Psoas muscle (tissue), 8 donors: ENCODE data around the gene PIGB. TPM values are rescaled to one million over a fixed set of nuclear protein-coding genes. Genes with fewer than 3 reads are reported as not detected.
"Not testable (repeated sequence)": the region's sequence is repeated elsewhere in the genome, so short reads cannot be mapped to it uniquely, and the experiment has no call there.

Experiments
- ATAC-seq, 4 donors: fragments of 200-7000 bp; cut with Tn5 transposase; one replicate each; pipeline ENCODE4 v1.9.1; 2020; ENCODE audit warnings: moderate library complexity in 3 of 4, mild to moderate bottlenecking in 2 of 4
- DNase-seq, 2 donors: peaks; one replicate each; pipeline ENCODE4 v3.0.0-alpha.2; 2020
- H3K27ac ChIP-seq: fragments of 200-600 bp; one replicate; pipeline ENCODE4 v1.8.0; 2022
- H3K27me3 ChIP-seq, 3 donors: fragments of 200-600 bp in 1 of 3; one replicate each; pipeline versions ENCODE4 v1.6.1 to v1.8.0; 2013 to 2022; ENCODE audit warnings: low read length in 2 of 3, mild to moderate bottlenecking in 2 of 3, moderate library complexity in 1 of 3; ENCODE audit not compliant: insufficient read depth in 3 of 3
- H3K36me3 ChIP-seq, 2 donors: fragments of 200-600 bp in 1 of 2; one replicate each; pipeline versions ENCODE4 v1.6.1 to v1.8.0; 2013 to 2022; ENCODE audit warnings: low read depth in 1 of 2, mild to moderate bottlenecking in 1 of 2, moderate library complexity in 1 of 2; ENCODE audit not compliant: insufficient read depth in 1 of 2
- H3K4me1 ChIP-seq: fragments of 200-600 bp; one replicate; pipeline ENCODE4 v1.8.0; 2022
- H3K4me3 ChIP-seq: fragments of 200-600 bp; one replicate; pipeline ENCODE4 v1.8.0; 2022; ENCODE audit warnings: mild to moderate bottlenecking
- H3K9me3 ChIP-seq: fragments of 200-600 bp; one replicate; pipeline ENCODE4 v1.8.0; 2022
- CTCF ChIP-seq: fragments of 200-600 bp; IDR thresholded peaks from one replicate; pipeline ENCODE4 v1.8.0; 2022; ENCODE audit warnings: antibody characterized with exemption
- WGBS, 3 donors: extraction: QIAGEN DNeasy Blood & Tissue Kit; methylation state at CpG; one replicate each; pipeline versions ENCODE4 v1.1.6 to v1.1.7; 2013; 5-methylcytosine and 5-hydroxymethylcytosine counted together
- intact Hi-C, 2 donors: fragments of 100-400 bp; cut with DNase I; formaldehyde crosslinking; loops; one replicate each; pipeline versions ENCODE4 v1.11.0 to v1.14.2; 2022
- polyA plus RNA-seq, 3 donors: library from polyadenylated mRNA; stranded (reverse); fragments of 200-250 nt; gene quantifications; one replicate each; pipeline ENCODE4 v1.2.3, GENCODE V29; 2013
- total RNA-seq, 4 donors: library from RNA; stranded (reverse); fragmentation: NEBNext Ultra II Directional in 2 of 4; extraction: Animal tissue kit (Norgen Biotek cat#: 25700) in 2 of 4; gene quantifications; one replicate each; pipeline versions ENCODE4 v1.2.1 to v1.2.4, GENCODE V29; 2021 to 2023
- donor health status: healthy with polysubstance abuse.
- donor health status: DM: no; HTN: no; CAD: no; lungs with moderate emphysema.
- donor health status: Bipolar disorder and iron deficiency.
- donor health status: healthy.
- donor health status: DM: yes; HTN: yes; CAD: no.
- donor health status: DM: no; HTN: no; CAD: no.
- donor health status: DM: no; HTN: no; CAD: no.
- donor health status: DM: yes; HTN: yes; CAD: no.

PIGB gene
- total and polyA plus RNA-seq, 7 donors = 0.57 to 1.9 (median 1.3) TPM

- no peak for TF ChIP-seq CTCF
- Histone ChIP-seq H3K27me3 (no peaks in the 10 kb centered on the region), H3K36me3 (peaks cover 5 to 92% of the 10 kb centered on the region in 2 donors), H3K4me1 (peaks cover 2% of the 10 kb centered on the region), H3K4me3 (no peak overlapping the region), H3K9me3 (no peaks in the 10 kb centered on the region), H3K27ac (no peak overlapping the region)
- ATAC-seq (no peak), DNase-seq (no peak)
- 97 to 98% (median 98%) methylated on average over 2 of the region's 2 CpGs for WGBS, 3 donors
- intact Hi-C loops = no loop called here
Observed at GRCh38 chr15:55383687-55384086, 64.7 kb downstream of the PIGB start.

DNA sequence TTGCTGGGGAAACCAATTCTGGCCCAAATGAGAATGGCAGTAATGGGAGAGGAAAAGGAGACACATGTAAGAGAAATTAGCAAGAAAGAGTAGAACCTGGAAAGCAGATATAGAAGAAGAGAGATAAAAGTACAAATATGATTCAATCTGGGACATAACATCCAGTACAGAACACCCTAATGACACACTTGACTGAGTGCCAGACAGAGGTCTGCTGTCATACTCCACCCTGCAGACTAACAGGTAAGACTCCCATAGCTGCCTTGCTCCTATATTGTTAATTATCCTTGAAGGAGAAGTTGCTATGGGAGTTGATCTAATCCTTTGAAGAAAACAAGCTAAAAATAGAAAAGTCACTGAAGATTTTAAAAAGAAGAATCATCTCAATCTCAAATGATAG is 68.0 kb downstream of the PIGB start:
- DNase-seq (no peak), ATAC-seq (peak in 3 of 4 donors; percentile 50 to 70 (median 70))
- Histone ChIP-seq H3K27ac (no peak overlapping the region), H3K4me3 (no peak overlapping the region), H3K36me3 (peaks cover 5 to 65% of the 10 kb centered on the region in 2 donors), H3K9me3 (no peaks in the 10 kb centered on the region), H3K27me3 (no peaks in the 10 kb centered on the region), H3K4me1 (peaks cover 6% of the 10 kb centered on the region)
- intact Hi-C loops = no loop called here
- no peak for TF ChIP-seq CTCF

DNA sequence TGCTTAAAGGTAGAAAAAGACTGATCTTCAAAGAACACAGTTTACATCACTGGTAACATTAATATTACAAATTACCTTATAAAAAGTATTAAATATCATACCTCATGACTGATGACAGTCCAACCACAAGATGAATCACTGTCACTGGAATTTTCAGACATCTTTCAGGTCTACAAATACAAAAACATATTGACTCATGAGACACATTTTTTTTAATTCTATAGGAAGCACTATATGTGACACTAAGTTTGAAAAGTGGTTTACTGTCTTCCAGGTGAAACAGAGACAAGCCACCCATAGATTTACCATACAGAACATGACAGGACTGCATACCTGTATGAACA is 70.2 kb downstream of the PIGB start:
- Histone ChIP-seq H3K9me3 (no peaks in the 10 kb centered on the region), H3K27ac (peak overlapping the region; percentile 69), H3K4me3 (no peak overlapping the region), H3K27me3 (no peaks in the 10 kb centered on the region), H3K4me1 (peaks cover 12% of the 10 kb centered on the region), H3K36me3 (peaks cover 0 to 44% of the 10 kb centered on the region in 2 donors)
- ATAC-seq (peak; percentile 44 to 65 (median 60)), DNase-seq (no peak)
- intact Hi-C loops = no loop called here
- TF ChIP-seq CTCF = no peak

- DNase-seq (peak; percentile 32 to 57), ATAC-seq (peak; percentile 92 to 98 (median 96))
- H3K4me1 ChIP-seq = peaks cover 9% of the 10 kb centered on the region
- no peak overlapping the region for H3K4me3 ChIP-seq
- peak overlapping the region; percentile 86 for H3K27ac ChIP-seq
- no peak for TF ChIP-seq CTCF
- H3K9me3 ChIP-seq = peaks cover 7% of the 10 kb centered on the region
- WGBS, 3 donors = 40 to 94% (median 66%) methylated on average over 1 of the region's 1 CpG
- intact Hi-C loops = no loop called here
- peaks cover 0 to 13% of the 10 kb centered on the region in 2 donors for H3K36me3 ChIP-seq
- no peaks in the 10 kb centered on the region for H3K27me3 ChIP-seq
Observed at GRCh38 chr15:55394694-55395093, 75.7 kb downstream of the PIGB start.

GRCh38 chr15:55398243-55398642 is 79.2 kb downstream of the PIGB start:
- intact Hi-C loops = no loop called here
- peaks cover 20% of the 10 kb centered on the region for H3K4me1 ChIP-seq
- ATAC-seq (no peak), DNase-seq (no peak)
- peaks cover 0 to 13% of the 10 kb centered on the region in 2 donors for H3K36me3 ChIP-seq
- 92 to 97% (median 97%) methylated on average over 5 of the region's 5 CpGs for WGBS, 3 donors
- H3K9me3 ChIP-seq = peaks cover 7% of the 10 kb centered on the region
- no peaks in the 10 kb centered on the region for H3K27me3 ChIP-seq
- no peak overlapping the region for H3K27ac ChIP-seq
- H3K4me3 ChIP-seq = no peak overlapping the region
- no peak for TF ChIP-seq CTCF

DNA sequence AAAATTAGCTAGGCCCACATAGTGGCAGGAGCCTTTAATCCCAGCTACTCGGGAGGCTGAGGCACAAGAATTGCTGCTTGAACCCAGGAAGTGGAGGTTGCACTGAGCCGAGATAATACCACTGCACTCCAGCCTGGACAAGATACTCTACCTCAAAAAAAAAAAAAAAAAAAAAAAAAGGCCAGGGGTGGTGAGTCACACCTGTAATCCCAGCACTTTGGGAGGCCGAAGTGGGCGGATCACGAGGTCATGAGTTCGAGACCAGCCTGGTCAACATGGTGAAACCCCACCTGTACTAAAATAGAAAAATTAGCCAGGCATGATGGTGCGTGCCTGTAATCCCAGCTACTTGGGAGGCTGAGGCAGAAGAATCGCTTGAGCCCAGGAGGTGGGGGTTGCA is 81.0 kb downstream of the PIGB start:
- not testable (repeated sequence) for H3K4me3 ChIP-seq, ATAC-seq, H3K27ac ChIP-seq, H3K27me3 ChIP-seq, H3K9me3 ChIP-seq, DNase-seq
- WGBS, 3 donors = 87 to 96% (median 89%) methylated on average over 8 of the region's 8 CpGs
- Histone ChIP-seq H3K4me1 (peaks cover 28% of the 10 kb centered on the region), H3K36me3 (peaks cover 0 to 13% of the 10 kb centered on the region in 2 donors)
- intact Hi-C loops = loop anchor here in 1 of 2 donors (10.0 kb wide), 1 partner anchor 205 kb away; the partner anchor contains the start of gene RSL24D1
